Left ventricle myocardium inferior (tissue), 1 donor: ENCODE measurements around the gene MTHFR. TPM values are rescaled to one million over a fixed set of nuclear protein-coding genes. Genes with fewer than 3 reads are reported as not detected.

Source experiments
- DNase-seq: peaks from one replicate; pipeline ENCODE4 v3.0.0-alpha.2; 2020
- H3K27ac ChIP-seq: fragments of 200-600 bp; replicated peaks from 2 replicates; pipeline ENCODE4 v1.8.0; 2021
- H3K27me3 ChIP-seq: fragments of 200-600 bp; 2 replicates; pipeline ENCODE4 v1.8.0; 2021; ENCODE audit warnings: low read depth
- H3K36me3 ChIP-seq: fragments of 200-600 bp; 2 replicates; pipeline ENCODE4 v1.8.0; 2021
- H3K4me1 ChIP-seq: fragments of 200-600 bp; 2 replicates; pipeline ENCODE4 v1.8.0; 2021
- H3K4me3 ChIP-seq: fragments of 200-600 bp; 2 replicates; pipeline ENCODE4 v1.8.0; 2021; ENCODE audit warnings: mild to moderate bottlenecking, moderate library complexity
- H3K9me3 ChIP-seq: fragments of 200-600 bp; replicated peaks from 2 replicates; pipeline ENCODE4 v1.8.0; 2021
- intact Hi-C: fragments of 100-400 bp; cut with micrococcal nuclease; formaldehyde crosslinking; loops from one replicate; pipeline ENCODE4 v1.11.0; 2022
- total RNA-seq: library from RNA; stranded (reverse); fragmentation: NEBNext Ultra II Directional; extraction: Animal tissue kit (Norgen Biotek cat#: 25700); gene quantifications from one replicate; pipeline ENCODE4 v1.2.1, GENCODE V29; 2021
- TF ChIP-seq, protein P1 (sequence below): fragments of 200-600 bp; IDR thresholded peaks from 2 replicates; pipeline ENCODE4 v1.8.0; 2021; ENCODE audit warnings: antibody characterized with exemption, mild to moderate bottlenecking, borderline replicate concordance
- donor health status: DM: no; HTN: yes; CAD: no; lungs with severe emphysema.

MTHFR gene
- total RNA-seq, 1 donor from 2014 or later = 40.1 TPM

DNA sequence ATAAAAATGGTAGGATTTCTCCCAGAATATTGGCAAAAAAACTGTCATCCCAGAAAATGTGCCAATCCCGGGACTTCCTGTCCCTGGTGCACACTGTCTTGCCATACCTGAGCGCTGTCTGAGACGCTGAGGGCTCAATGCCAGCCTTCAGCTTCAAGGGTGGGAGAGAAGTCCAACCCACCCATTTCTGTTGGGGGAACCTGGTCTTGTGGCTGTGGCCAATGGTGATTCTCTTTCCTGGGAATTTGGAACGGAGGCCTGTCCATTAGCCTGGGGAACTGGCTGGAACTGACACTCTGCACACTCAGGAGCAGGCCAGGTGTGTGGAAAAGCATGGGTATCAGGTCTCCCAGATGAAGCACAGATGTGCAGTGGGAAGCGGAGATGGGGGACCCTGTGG is 6.7 kb downstream of the MTHFR start:
- Histone ChIP-seq H3K9me3 (no peaks in the 10 kb centered on the region), H3K4me3 (no peak overlapping the region), H3K36me3 (peaks cover 58% of the 10 kb centered on the region), H3K27ac (peak overlapping the region; percentile 98), H3K27me3 (no peaks in the 10 kb centered on the region), H3K4me1 (peaks cover 98% of the 10 kb centered on the region)
- TF ChIP-seq, protein P1, sequence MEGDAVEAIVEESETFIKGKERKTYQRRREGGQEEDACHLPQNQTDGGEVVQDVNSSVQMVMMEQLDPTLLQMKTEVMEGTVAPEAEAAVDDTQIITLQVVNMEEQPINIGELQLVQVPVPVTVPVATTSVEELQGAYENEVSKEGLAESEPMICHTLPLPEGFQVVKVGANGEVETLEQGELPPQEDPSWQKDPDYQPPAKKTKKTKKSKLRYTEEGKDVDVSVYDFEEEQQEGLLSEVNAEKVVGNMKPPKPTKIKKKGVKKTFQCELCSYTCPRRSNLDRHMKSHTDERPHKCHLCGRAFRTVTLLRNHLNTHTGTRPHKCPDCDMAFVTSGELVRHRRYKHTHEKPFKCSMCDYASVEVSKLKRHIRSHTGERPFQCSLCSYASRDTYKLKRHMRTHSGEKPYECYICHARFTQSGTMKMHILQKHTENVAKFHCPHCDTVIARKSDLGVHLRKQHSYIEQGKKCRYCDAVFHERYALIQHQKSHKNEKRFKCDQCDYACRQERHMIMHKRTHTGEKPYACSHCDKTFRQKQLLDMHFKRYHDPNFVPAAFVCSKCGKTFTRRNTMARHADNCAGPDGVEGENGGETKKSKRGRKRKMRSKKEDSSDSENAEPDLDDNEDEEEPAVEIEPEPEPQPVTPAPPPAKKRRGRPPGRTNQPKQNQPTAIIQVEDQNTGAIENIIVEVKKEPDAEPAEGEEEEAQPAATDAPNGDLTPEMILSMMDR = no peak
- intact Hi-C loops = no loop called here
- DNase-seq = no peak

GRCh38 chr1:11797525-11798216 is 8.1 kb downstream of the MTHFR start:
- no peaks in the 10 kb centered on the region for H3K9me3 ChIP-seq
- peak overlapping the region; percentile 98 for H3K27ac ChIP-seq
- intact Hi-C loops = no loop called here
- DNase-seq = peak; percentile 77
- TF ChIP-seq, protein P1 = no peak
- no peaks in the 10 kb centered on the region for H3K27me3 ChIP-seq
- peaks cover 99% of the 10 kb centered on the region for H3K4me1 ChIP-seq
- H3K4me3 ChIP-seq = no peak overlapping the region
- peaks cover 72% of the 10 kb centered on the region for H3K36me3 ChIP-seq

GRCh38 chr1:11796036-11796828 is 9.5 kb downstream of the MTHFR start:
- DNase-seq = peak; percentile 82
- H3K36me3 ChIP-seq = peaks cover 70% of the 10 kb centered on the region
- H3K4me1 ChIP-seq = peaks cover 99% of the 10 kb centered on the region
- H3K9me3 ChIP-seq = no peaks in the 10 kb centered on the region
- TF ChIP-seq, protein P1 = no peak
- H3K27me3 ChIP-seq = no peaks in the 10 kb centered on the region
- H3K4me3 ChIP-seq = peak overlapping the region; percentile 58
- intact Hi-C loops = no loop called here
- peak overlapping the region; percentile 98 for H3K27ac ChIP-seq

DNA sequence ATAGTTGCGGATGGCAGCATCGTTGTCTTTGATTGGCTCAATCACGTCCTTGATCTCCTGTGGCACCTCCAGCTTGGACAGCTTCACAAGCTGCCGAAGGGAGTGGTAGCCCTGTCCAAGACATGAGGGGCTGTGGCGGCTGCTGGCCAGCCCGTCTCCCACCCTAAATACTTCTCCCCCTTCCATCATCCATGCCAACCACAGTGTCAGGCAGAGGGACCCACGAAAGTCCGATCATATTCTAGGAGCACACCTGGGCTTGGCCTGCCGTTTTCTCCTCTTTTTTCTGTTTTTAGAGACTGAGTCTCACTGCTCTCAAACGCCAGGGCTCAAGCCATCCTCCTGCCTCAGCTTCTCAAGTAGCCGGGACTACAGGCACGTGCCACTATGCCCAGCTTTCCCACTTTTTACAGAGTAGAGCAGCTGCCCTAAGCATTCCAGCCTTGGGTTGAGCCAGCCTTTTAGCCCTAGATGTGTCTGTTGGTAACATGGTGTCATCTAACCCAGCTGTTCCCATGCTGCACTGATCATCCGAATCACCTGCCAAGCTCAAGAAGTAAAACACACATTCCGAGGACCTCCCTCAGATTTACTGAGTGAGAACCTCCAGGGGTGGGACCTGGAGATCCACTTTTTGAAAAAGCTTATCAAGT is 10.4 kb downstream of the MTHFR start:
- no peaks in the 10 kb centered on the region for H3K27me3 ChIP-seq
- TF ChIP-seq, protein P1 = no peak
- DNase-seq = no peak
- peak overlapping the region; percentile 58 for H3K4me3 ChIP-seq
- intact Hi-C loops = no loop called here
- H3K36me3 ChIP-seq = peaks cover 61% of the 10 kb centered on the region
- peaks cover 97% of the 10 kb centered on the region for H3K4me1 ChIP-seq
- no peaks in the 10 kb centered on the region for H3K9me3 ChIP-seq
- H3K27ac ChIP-seq = peak overlapping the region; percentile 98

DNA sequence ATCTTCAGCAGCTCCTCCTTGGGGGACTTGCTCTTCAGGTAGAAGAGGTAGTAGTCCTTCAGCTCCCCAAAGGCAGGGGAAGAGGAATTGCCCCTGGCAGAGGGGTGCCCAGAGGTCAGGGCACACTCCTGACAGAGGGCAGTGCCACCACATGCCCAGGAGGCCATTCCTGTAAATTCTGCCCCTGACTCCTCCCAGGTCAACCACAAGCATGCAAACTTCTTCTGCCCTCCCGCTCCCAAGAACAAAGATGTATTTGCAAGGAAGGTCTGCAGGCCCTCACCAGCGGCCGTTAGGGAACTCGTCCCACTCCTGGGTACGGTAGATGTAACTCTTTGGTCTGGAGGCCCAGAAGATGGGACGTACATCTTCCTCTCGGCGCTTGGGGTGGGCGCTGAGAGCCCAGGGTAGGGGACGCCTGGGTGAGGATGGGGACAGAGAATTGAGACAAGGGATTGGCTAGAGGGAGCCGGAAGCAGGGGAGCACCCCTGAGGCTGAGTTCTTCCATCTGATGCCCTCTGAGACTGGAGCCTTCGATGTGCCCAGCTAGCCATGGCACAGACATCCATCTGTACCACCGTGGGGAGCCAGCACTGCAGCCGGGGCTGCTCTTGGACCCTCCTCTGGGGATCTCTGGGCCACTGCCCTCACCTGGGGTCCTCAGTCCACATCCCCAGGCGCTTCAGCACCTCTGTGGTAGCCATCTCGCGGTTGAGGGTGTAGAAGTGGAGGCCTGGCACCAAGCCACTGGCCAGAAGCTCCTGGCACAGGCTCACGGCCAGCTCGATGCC is 11.1 kb downstream of the MTHFR start:
- Histone ChIP-seq H3K27ac (peak overlapping the region; percentile 98), H3K36me3 (peaks cover 60% of the 10 kb centered on the region), H3K4me1 (peaks cover 98% of the 10 kb centered on the region), H3K9me3 (no peaks in the 10 kb centered on the region), H3K27me3 (no peaks in the 10 kb centered on the region), H3K4me3 (peak overlapping the region; percentile 58)
- intact Hi-C loops = no loop called here
- DNase-seq = no peak
- TF ChIP-seq, protein P1 = no peak
